ENCODE results near the gene LILRB5.
"Not testable (repeated sequence)": the region's sequence is repeated elsewhere in the genome, so short reads cannot be mapped to it uniquely, and the experiment has no call there.

Gene LILRB5

DNA sequence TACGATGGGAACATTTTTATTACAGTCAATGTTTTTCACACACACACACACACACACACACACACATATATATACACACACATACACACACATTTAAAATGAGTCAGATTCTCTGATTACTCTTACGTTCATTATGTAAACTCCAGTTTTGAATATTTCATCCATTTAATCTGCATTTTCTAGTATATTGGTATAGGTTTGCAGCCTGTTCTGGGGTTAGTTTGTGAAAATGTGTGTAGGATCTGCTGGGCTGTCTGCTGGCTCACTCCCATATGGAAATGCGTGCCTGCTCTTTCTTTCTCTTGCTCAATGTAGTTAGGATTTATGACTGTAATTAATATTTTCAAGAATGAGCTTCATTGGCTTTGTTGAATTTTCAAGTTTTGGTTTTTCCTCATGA, 16.7 kb upstream of the LILRB5 start:
- H3K27me3 ChIP-seq (ENCODE audit: control insufficient read depth, insufficient read depth, low read length): no peaks in the 10 kb centered on the region
- H3K4me1 ChIP-seq (ENCODE audit: control insufficient read depth, insufficient read depth, low read length): no peaks in the 10 kb centered on the region
- H3K9ac ChIP-seq (ENCODE audit: low read depth, low read length): no peak overlapping the region
- no peaks in the 10 kb centered on the region for H3K36me3 ChIP-seq (ENCODE audit: control insufficient read depth, insufficient read depth, low read length)
- no peak overlapping the region for H3K4me3 ChIP-seq (ENCODE audit: low read depth, low read length)
- no peaks in the 10 kb centered on the region for H3K9me3 ChIP-seq (ENCODE audit: control insufficient read depth, insufficient read depth, low read length)

DNA sequence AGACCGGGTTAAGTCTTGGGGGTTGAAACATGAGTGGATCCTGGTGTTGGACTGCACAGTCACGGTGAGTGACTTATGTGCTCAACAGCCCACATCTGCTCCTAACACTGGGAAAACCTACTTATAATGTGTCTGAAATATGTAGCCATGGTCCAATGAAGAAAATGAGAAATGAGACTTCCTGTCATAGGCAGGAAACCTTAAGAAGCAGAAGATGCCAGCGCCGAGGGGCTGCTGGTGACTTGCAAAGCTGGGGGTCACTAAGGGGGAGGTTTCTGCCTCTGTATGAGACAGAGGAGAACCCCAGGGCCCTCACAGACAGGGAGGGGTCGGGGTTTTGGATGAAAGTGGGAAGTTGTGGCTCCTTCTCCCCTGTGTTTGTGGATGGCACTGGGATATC, 15.1 kb upstream of the LILRB5 start:
- not testable (repeated sequence) for H3K4me1 ChIP-seq (ENCODE audit: control insufficient read depth, insufficient read depth, low read length)

DNA sequence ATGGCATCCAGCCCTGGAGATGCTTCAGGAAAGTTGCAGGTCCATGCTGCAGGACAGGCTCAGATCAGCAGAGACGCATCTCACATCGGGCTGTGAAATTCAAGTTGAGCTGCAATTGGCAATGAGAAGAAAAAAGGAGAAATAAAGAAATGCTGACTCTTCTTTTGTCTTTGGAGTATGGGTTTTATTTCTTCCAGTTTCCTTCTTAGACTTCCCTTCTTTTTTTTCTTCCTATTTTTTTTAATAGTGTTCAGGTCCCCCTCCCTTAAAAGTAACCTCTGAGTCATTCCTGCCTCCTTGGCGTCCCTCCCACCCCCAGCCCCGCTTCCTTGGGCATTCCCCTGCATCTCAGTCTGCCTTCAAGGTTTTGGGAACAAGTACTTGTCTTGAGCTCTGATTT, 14.5 kb upstream of the LILRB5 start:
- H3K9me3 ChIP-seq (ENCODE audit: control insufficient read depth, insufficient read depth, low read length); H3K27me3 ChIP-seq (ENCODE audit: control insufficient read depth, insufficient read depth, low read length); H3K36me3 ChIP-seq (ENCODE audit: control insufficient read depth, insufficient read depth, low read length); H3K9ac ChIP-seq (ENCODE audit: low read depth, low read length); H3K4me3 ChIP-seq (ENCODE audit: low read depth, low read length); H3K4me1 ChIP-seq (ENCODE audit: control insufficient read depth, insufficient read depth, low read length): not testable (repeated sequence)

More for the DNA sequence above, 15.1 kb upstream of the LILRB5 start:
- not testable (repeated sequence) for H3K9me3 ChIP-seq (ENCODE audit: control insufficient read depth, insufficient read depth, low read length); H3K36me3 ChIP-seq (ENCODE audit: control insufficient read depth, insufficient read depth, low read length); H3K4me3 ChIP-seq (ENCODE audit: low read depth, low read length); H3K9ac ChIP-seq (ENCODE audit: low read depth, low read length); H3K27me3 ChIP-seq (ENCODE audit: control insufficient read depth, insufficient read depth, low read length)

DNA sequence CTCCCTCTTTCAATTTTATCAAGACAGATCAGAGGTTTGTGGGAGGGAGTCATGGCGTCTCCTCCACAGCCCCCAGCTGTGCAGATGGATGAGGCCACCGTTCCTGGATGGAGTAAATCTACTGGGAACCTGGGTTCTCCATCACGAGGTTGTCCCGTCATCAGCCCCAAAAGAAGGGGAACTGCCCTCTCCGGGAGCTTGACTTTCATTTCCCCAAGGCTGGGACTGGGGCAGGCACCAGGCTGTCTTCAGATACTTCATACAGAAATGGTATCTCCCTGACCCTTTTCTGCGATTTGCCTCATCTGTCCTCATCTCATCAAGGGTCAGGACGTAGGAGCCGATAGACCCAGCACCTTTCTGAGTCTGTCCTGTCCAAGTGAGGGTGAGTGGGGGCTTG, 14.0 kb upstream of the LILRB5 start:
- Histone ChIP-seq H3K9ac (ENCODE audit: low read depth, low read length) (no peak overlapping the region), H3K27me3 (ENCODE audit: control insufficient read depth, insufficient read depth, low read length) (no peaks in the 10 kb centered on the region), H3K4me3 (ENCODE audit: low read depth, low read length) (no peak overlapping the region), H3K36me3 (ENCODE audit: control insufficient read depth, insufficient read depth, low read length) (no peaks in the 10 kb centered on the region), H3K9me3 (ENCODE audit: control insufficient read depth, insufficient read depth, low read length) (no peaks in the 10 kb centered on the region), H3K4me1 (ENCODE audit: control insufficient read depth, insufficient read depth, low read length) (no peaks in the 10 kb centered on the region)

DNA sequence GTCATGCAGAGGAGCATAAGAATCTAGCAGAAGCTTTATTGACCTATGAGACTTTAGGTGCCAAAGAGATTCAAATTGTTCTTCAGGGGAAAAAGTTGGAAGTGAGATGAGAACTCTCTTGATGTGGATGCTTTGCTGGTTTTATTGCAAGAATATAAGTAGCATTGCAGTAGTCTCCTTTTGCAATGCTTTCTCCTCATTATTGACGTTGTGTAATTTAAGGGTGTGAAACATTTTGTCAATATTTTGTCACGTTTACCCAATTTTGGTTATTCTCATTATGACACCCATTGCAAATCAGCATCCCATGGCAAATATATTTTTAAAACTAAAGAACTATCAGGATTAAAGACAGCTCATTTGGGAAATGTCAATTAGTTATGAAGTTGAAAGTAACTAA, 11.9 kb upstream of the LILRB5 start:
- Histone ChIP-seq H3K9me3 (ENCODE audit: control insufficient read depth, insufficient read depth, low read length) (no peaks in the 10 kb centered on the region), H3K4me1 (ENCODE audit: control insufficient read depth, insufficient read depth, low read length) (no peaks in the 10 kb centered on the region), H3K36me3 (ENCODE audit: control insufficient read depth, insufficient read depth, low read length) (no peaks in the 10 kb centered on the region), H3K4me3 (ENCODE audit: low read depth, low read length) (no peak overlapping the region), H3K9ac (ENCODE audit: low read depth, low read length) (no peak overlapping the region), H3K27me3 (ENCODE audit: control insufficient read depth, insufficient read depth, low read length) (peaks cover 2% of the 10 kb centered on the region)

DNA sequence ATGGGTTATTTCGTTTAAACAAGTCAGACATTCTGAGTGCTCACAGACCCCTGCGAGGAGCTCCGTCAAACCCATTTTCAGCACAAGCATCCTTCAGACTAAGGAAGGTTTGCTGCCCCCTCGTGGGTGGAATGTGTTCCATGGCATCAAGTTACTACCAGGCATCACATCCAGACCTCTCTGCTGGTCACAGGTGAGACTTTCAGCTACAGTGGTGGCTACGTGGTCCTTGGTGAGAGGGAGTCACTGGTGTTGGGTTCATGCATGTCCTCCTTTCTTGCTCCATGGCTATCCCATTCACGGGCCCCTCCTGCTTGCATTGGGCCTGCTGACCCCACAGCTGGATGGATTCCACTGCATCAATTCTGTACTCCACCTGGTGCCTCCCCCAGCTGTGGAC, 9.1 kb upstream of the LILRB5 start:
- no peak overlapping the region for H3K4me3 ChIP-seq (ENCODE audit: low read depth, low read length)
- no peak overlapping the region for H3K9ac ChIP-seq (ENCODE audit: low read depth, low read length)
- H3K27me3 ChIP-seq (ENCODE audit: control insufficient read depth, insufficient read depth, low read length): peaks cover 2% of the 10 kb centered on the region
- no peaks in the 10 kb centered on the region for H3K4me1 ChIP-seq (ENCODE audit: control insufficient read depth, insufficient read depth, low read length)
- H3K9me3 ChIP-seq (ENCODE audit: control insufficient read depth, insufficient read depth, low read length): no peaks in the 10 kb centered on the region
- no peaks in the 10 kb centered on the region for H3K36me3 ChIP-seq (ENCODE audit: control insufficient read depth, insufficient read depth, low read length)

DNA sequence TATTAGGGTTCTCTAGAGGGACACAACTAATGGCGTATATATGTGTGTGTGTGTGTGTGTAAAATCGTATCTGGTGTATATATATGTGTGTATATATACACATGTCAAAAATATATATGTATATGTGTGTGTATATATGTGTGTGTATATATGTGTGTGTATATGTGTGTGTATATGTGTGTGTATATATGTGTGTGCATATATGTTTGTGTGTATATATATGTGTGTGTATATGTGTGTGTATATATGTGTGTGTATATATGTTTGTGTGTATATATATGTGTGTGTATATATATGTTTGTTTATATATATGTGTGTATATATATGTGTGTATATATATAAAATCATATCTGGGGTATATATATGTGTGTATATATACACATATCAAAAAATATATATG, 5.4 kb upstream of the LILRB5 start:
- H3K27me3 ChIP-seq (ENCODE audit: control insufficient read depth, insufficient read depth, low read length): peaks cover 2% of the 10 kb centered on the region
- H3K4me3 ChIP-seq (ENCODE audit: low read depth, low read length): no peak overlapping the region
- no peaks in the 10 kb centered on the region for H3K4me1 ChIP-seq (ENCODE audit: control insufficient read depth, insufficient read depth, low read length)
- no peak overlapping the region for H3K9ac ChIP-seq (ENCODE audit: low read depth, low read length)
- no peaks in the 10 kb centered on the region for H3K36me3 ChIP-seq (ENCODE audit: control insufficient read depth, insufficient read depth, low read length)
- H3K9me3 ChIP-seq (ENCODE audit: control insufficient read depth, insufficient read depth, low read length): no peaks in the 10 kb centered on the region

DNA sequence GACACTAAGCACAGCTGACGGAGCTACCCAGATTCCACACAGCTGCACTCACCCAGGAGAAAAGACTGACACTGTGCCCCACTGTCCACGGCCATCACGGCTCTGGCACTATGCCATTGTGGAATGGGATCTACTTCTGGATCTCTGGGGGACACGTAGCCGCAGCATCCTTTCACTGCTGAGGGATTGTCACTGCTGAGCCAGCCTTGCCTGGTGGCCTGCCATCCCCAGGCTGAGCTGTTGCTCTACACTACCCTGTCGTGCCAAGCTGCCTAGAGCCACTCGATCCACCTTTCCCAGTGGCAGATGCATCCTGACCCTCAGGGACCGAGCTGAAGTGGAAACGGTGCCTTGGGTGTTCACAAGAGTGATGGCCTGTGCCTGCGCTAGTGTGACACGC, 5.0 kb upstream of the LILRB5 start:
- H3K9ac ChIP-seq (ENCODE audit: low read depth, low read length): no peak overlapping the region
- H3K27me3 ChIP-seq (ENCODE audit: control insufficient read depth, insufficient read depth, low read length): peaks cover 2% of the 10 kb centered on the region
- H3K9me3 ChIP-seq (ENCODE audit: control insufficient read depth, insufficient read depth, low read length): no peaks in the 10 kb centered on the region
- no peak overlapping the region for H3K4me3 ChIP-seq (ENCODE audit: low read depth, low read length)
- H3K36me3 ChIP-seq (ENCODE audit: control insufficient read depth, insufficient read depth, low read length): no peaks in the 10 kb centered on the region
- H3K4me1 ChIP-seq (ENCODE audit: control insufficient read depth, insufficient read depth, low read length): no peaks in the 10 kb centered on the region

DNA sequence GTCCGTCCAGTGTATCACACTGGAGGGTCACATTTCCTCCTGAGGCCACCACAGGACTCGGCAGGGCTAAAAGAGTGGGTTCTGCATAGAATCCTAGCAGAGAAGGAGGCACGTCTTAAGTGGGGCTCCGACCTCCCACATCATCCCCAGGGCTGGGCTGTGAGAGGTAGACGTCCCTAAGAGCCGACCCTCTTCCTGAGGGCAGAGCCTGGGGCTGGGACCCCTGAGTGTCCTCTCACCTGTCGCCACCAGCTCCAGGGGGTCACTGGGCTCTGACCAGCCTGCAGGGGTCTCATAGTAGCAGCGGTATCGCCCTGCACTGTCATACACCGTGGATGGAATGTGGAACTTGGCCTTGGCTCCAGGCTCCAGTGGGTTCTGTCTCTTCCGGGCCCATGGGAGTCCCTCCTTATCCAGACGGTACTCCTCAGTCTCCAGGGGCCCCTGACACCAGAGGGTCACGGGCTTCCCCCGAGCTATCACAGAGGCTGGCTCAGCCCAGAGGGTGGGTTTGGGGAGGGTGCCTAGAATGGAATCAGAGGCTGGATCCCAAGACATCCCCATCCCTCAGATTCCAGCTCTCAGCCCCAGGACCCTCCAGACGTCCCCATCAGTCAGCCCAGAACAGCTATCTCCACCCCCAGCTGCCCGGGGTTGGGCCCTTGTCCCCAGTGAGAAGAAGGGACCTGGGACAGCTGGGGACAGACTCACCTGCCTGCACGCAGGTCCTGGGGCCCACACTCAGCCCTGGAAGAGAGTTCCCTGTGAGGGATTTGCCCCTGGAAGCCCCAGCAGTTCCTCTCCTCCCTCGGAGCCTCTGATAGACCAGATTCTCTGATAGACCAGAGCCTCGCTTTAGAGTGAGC, 590 bp downstream of the LILRB5 start:
- Histone ChIP-seq H3K4me1 (ENCODE audit: control insufficient read depth, insufficient read depth, low read length) (peaks cover 2% of the 10 kb centered on the region), H3K9me3 (ENCODE audit: control insufficient read depth, insufficient read depth, low read length) (no peaks in the 10 kb centered on the region), H3K36me3 (ENCODE audit: control insufficient read depth, insufficient read depth, low read length) (no peaks in the 10 kb centered on the region), H3K27me3 (ENCODE audit: control insufficient read depth, insufficient read depth, low read length) (no peaks in the 10 kb centered on the region), H3K4me3 (ENCODE audit: low read depth, low read length) (no peak overlapping the region), H3K9ac (ENCODE audit: low read depth, low read length) (no peak overlapping the region)

DNA sequence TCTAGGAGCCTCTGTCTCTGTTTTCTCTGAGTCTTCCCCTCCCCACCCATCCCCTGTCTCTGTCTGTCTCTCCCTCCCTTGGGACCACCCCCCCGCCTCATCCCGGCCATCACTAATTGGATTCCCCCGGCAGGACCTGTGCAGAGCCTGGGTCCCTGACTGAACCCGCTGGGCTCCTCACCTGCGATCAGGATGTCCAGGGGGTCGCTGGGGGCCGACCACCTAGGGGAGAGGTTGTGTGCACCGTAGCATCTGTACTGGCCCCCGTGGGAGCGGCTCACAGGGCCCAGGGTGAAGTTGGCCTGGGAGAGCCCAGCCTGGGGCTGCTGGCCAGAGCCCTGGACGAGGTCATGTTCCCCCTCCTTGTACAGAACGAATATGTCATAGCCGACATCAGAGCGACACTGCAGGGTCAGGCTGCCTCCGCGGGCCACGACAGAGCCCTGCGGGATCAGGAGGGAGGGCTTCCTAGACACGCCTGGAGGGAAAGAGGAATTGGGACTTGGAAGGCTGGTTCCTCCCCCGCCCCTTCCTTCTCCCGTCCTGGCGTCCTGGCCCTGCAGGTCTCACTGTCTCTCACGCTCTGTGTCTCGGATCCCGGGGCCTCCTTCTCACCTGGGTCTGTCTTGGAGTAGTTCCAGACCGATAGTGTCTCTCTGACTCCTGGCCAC, 1.8 kb downstream of the LILRB5 start:
- Histone ChIP-seq H3K9ac (ENCODE audit: low read depth, low read length) (no peak overlapping the region), H3K9me3 (ENCODE audit: control insufficient read depth, insufficient read depth, low read length) (no peaks in the 10 kb centered on the region), H3K4me3 (ENCODE audit: low read depth, low read length) (no peak overlapping the region), H3K4me1 (ENCODE audit: control insufficient read depth, insufficient read depth, low read length) (peaks cover 2% of the 10 kb centered on the region), H3K27me3 (ENCODE audit: control insufficient read depth, insufficient read depth, low read length) (no peaks in the 10 kb centered on the region), H3K36me3 (ENCODE audit: control insufficient read depth, insufficient read depth, low read length) (no peaks in the 10 kb centered on the region)

DNA sequence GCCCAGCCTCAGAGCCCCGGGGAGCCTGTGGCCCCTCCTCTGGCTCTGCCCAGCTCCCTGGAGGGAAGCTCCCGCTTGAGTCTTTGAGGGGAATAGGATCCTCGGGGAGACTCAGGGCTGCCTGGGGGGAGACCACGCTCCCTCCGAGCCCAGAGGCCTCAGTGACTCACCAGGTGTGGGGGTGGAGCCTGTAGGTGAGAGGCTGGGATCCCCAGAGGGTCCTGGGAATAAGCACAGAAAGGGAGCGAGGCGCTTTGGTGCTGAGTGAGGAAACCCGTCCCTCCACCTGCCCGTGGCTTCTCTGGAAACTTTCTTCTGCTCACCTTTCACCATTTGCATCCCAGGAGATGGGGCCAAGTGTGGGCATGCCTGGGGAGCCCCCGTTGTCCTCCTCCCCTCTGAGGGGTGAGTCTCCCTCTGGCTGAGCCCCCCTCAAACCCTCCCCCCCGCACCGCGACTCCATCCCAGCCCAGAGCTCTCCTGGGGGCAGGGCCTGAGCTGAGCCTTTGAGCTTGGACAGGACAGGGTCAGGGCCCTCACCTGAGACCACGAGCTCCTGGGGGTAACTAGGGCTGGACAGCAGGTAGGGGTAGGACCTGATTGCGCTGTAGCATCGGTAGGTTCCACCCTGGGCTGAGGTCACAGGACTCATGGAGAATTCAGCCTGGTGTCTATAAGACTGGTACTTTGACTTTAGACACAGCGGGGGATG, 2.7 kb downstream of the LILRB5 start:
- H3K9me3 ChIP-seq (ENCODE audit: control insufficient read depth, insufficient read depth, low read length): no peaks in the 10 kb centered on the region
- H3K9ac ChIP-seq (ENCODE audit: low read depth, low read length): no peak overlapping the region
- H3K4me3 ChIP-seq (ENCODE audit: low read depth, low read length): no peak overlapping the region
- H3K4me1 ChIP-seq (ENCODE audit: control insufficient read depth, insufficient read depth, low read length): peaks cover 2% of the 10 kb centered on the region
- no peaks in the 10 kb centered on the region for H3K36me3 ChIP-seq (ENCODE audit: control insufficient read depth, insufficient read depth, low read length)
- H3K27me3 ChIP-seq (ENCODE audit: control insufficient read depth, insufficient read depth, low read length): no peaks in the 10 kb centered on the region

All from iPS-15b (cell line).